Testis (tissue), 2 donors: ENCODE data around the gene MS4A15.

Experiments
- POLR2A ChIP-seq: fragments of 450-650 bp; IDR thresholded peaks from one replicate; pipeline ENCODE4 v1.6.1; 2017; ENCODE audit warnings: antibody characterized with exemption, mild to moderate bottlenecking, moderate library complexity
- TF ChIP-seq, protein P1 (sequence below), 3 experiments: fragments of 450-650 bp in 2 of 3; fragments of 200-600 bp in 1 of 3; sonication (generic) in 1 of 3; IDR thresholded peaks; one replicate each; pipeline ENCODE4 v1.5.1; 2016 to 2019; ENCODE audit warnings: antibody characterized with exemption in 3 of 3, mild to moderate bottlenecking in 2 of 3, moderate library complexity in 1 of 3

DNA sequence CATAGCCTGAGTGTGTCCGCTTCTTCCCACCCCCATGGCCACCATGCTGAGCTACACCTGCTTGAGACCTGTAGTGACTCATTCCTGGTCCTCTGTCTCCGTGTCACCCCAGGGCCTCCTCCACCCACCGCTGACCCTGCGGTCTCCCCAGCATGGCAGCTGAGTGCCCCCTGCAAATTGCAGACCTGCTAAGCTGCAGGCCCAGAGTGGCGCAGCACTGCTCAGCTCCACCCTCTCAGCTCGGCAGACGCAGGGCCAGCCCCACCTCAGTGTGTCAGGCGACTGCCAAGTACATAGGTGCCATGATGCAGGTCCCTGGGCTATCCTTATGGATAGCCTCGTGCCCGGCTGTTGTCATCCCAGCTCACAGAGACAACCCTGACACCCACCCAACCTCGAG is 13.1 kb downstream of the MS4A15 start:
- TF ChIP-seq POLR2A, result no peak
- TF ChIP-seq, protein P1, sequence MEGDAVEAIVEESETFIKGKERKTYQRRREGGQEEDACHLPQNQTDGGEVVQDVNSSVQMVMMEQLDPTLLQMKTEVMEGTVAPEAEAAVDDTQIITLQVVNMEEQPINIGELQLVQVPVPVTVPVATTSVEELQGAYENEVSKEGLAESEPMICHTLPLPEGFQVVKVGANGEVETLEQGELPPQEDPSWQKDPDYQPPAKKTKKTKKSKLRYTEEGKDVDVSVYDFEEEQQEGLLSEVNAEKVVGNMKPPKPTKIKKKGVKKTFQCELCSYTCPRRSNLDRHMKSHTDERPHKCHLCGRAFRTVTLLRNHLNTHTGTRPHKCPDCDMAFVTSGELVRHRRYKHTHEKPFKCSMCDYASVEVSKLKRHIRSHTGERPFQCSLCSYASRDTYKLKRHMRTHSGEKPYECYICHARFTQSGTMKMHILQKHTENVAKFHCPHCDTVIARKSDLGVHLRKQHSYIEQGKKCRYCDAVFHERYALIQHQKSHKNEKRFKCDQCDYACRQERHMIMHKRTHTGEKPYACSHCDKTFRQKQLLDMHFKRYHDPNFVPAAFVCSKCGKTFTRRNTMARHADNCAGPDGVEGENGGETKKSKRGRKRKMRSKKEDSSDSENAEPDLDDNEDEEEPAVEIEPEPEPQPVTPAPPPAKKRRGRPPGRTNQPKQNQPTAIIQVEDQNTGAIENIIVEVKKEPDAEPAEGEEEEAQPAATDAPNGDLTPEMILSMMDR (IDR thresholded peaks at IDR 0.05), result no peak
